GM12874 (cell line): ENCODE results near the gene DARS1.

Experiments used
- CTCF ChIP-seq: IDR thresholded peaks from 2 replicates; pipeline ENCODE4 v1.5.1; 2011; ENCODE audit warnings: low read depth, mild to moderate bottlenecking, control low read depth, low read length, moderate library complexity; ENCODE audit not compliant: insufficient read depth

Gene DARS1

GRCh38 chr2:135894930-135895329 lies 90.5 kb downstream of the DARS1 start:
- no peak for TF ChIP-seq CTCF

GRCh38 chr2:135893374-135893794 lies 92.0 kb downstream of the DARS1 start:
- TF ChIP-seq CTCF = no peak

- TF ChIP-seq CTCF = no peak
These were observed 94.6 kb downstream of the DARS1 start for GRCh38 chr2:135890835-135891234.

- no peak for TF ChIP-seq CTCF
These were observed 95.3 kb downstream of the DARS1 start for GRCh38 chr2:135890149-135890548.

GRCh38 chr2:135885709-135886108 lies 99.7 kb downstream of the DARS1 start:
- TF ChIP-seq CTCF = no peak

- no peak for TF ChIP-seq CTCF
These were observed 103.0 kb downstream of the DARS1 start for GRCh38 chr2:135882415-135882814.

- TF ChIP-seq CTCF = no peak
These were observed 109.2 kb downstream of the DARS1 start, which contains the start of gene MCM6 for GRCh38 chr2:135876066-135876711. TSS of gene MCM6 (minus strand) at chr2:135876443. CDS start at chr2:135876365, 78 bp downstream.
